GM18508 (cell line): Measurements from ENCODE around the gene BARD1.

Experiments used
- ATAC-seq: cut with Tn5 transposase; IDR thresholded peaks from one replicate; pipeline ENCODE4 v1.9.1; 2021; ENCODE audit warnings: moderate number of reproducible peaks; ENCODE audit not compliant: insufficient read depth, unreplicated experiment

BARD1 gene

DNA sequence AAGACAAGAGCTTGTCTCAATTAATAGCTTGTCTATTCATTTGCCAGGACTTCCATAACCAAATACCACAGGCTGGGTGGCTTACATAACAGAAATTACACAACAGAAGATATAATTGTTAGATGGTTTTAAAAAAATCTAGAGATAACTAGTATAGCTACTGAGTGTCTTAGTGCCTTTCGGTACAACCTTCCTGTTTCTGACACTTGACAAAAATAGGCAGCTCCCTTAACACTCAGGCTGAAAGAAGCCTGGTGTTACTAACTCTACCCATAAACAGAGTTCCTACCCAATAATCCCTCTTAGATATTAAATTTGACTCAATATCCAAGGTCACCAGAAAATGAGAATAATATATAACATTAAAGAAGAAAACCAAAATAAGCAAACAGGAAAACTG is 129.7 kb downstream of the BARD1 start:
- ATAC-seq = no peak

DNA sequence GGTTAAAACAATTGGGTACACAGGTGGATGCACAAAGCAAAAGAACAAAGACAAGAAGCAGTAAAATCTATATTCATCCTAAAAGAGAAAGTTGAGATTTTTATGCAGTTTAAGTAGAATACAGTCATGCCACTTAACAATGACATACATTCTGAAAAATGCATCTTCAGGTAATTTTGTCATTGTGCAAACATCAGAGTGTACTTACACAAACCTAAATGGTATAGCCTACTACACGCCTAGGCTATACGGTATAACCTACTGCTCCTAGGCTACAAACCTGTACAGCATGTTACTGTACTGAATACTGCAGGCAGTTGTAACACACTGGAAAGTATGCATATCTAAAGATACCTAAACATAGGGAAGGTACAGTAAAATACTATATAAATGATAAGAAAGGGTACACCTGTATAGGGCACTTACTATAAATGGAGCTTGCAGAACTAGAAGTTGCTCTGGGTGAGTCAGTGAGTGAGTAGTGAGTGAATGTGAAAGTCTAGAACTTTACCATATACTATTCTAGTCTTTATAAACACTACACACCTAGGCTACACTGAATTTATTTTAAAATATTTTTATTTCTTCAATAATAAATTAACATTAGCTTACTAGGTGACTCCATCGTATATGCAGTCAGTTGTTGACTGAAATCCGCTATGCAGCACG is 132.9 kb downstream of the BARD1 start:
- no peak for ATAC-seq
